Left ventricle myocardium superior (tissue), 1 donor: Measurements from ENCODE around the gene GOLGA1. TPM values are rescaled to one million over a fixed set of nuclear protein-coding genes. Genes with fewer than 3 reads are reported as not detected.

Source experiments
- total RNA-seq: library from RNA; stranded (reverse); fragmentation: NEBNext Ultra II Directional; extraction: Animal tissue kit (Norgen Biotek cat#: 25700); gene quantifications from one replicate; pipeline ENCODE4 v1.2.1, GENCODE V29; 2021
- donor health status: DM: no; HTN: yes; CAD: no; lungs with severe emphysema.

GOLGA1 gene
- total RNA-seq, 1 donor from 2014 or later, result 19.9 TPM

Other genes with a start within 250 kb of the GOLGA1 start
- gene NR6A1, start 169.8 kb downstream of the GOLGA1 start, total RNA-seq, result 1.9 TPM
- 38.0 TPM for gene OLFML2A, start 163.9 kb downstream of the GOLGA1 start, total RNA-seq
- not detected for gene WDR38, start 87.6 kb downstream of the GOLGA1 start, total RNA-seq
- gene RPL35, start 79.1 kb downstream of the GOLGA1 start, total RNA-seq, result 676 TPM
- gene ARPC5L, start 79.0 kb downstream of the GOLGA1 start, total RNA-seq, result 41.1 TPM
- gene SCAI, start 202.4 kb upstream of the GOLGA1 start, total RNA-seq, result 3.8 TPM
- gene PPP6C, start 248.7 kb upstream of the GOLGA1 start, total RNA-seq, result 35.9 TPM